CD14-positive monocyte (primary cell): ENCODE data around the gene C12orf42. TPM values are rescaled to one million over a fixed set of nuclear protein-coding genes. Genes with fewer than 3 reads are reported as not detected.
"Not testable (repeated sequence)": the region's sequence is repeated elsewhere in the genome, so short reads cannot be mapped to it uniquely, and the experiment has no call there.

ENCODE experiments used
- DNase-seq, 3 donors: peaks; one replicate each; pipeline ENCODE4 v3.0.0-alpha.2; 2011 to 2022
- H2AFZ ChIP-seq: 2 replicates; pipeline ENCODE4 v1.6.0; 2012; ENCODE audit warnings: mild to moderate bottlenecking, low read depth, low read length, inconsistent platforms; ENCODE audit not compliant: insufficient read depth, poor library complexity, severe bottlenecking
- H3K27ac ChIP-seq, 2 donors: 1 replicate in 1 of 2; 2 replicates in 1 of 2; pipeline ENCODE4 v1.5.1; 2012 to 2013; ENCODE audit warnings: low read length in 2 of 2, control low read depth in 1 of 2, inconsistent platforms in 1 of 2, low read depth in 1 of 2, mild to moderate bottlenecking in 1 of 2
- H3K27me3 ChIP-seq, 2 donors: one replicate each; pipeline versions ENCODE4 v1.6.0 to v1.6.1; 2011 to 2013; ENCODE audit warnings: low read length in 2 of 2; ENCODE audit not compliant: control insufficient read depth in 2 of 2, insufficient read depth in 2 of 2
- H3K36me3 ChIP-seq, 2 donors: replicated peaks in 1 of 2; 1 replicate in 1 of 2; 2 replicates in 1 of 2; pipeline versions ENCODE4 v1.5.1 to v1.6.1; 2012 to 2013; ENCODE audit warnings: low read length in 2 of 2, control low read depth in 1 of 2, inconsistent platforms in 1 of 2, mild to moderate bottlenecking in 1 of 2; ENCODE audit not compliant: insufficient read depth in 2 of 2, control insufficient read depth in 1 of 2
- H3K4me1 ChIP-seq, 2 donors: 1 replicate in 1 of 2; 2 replicates in 1 of 2; pipeline versions ENCODE4 v1.5.1 to v1.6.1; 2012 to 2013; ENCODE audit warnings: low read length in 2 of 2, control low read depth in 1 of 2, inconsistent platforms in 1 of 2, mild to moderate bottlenecking in 1 of 2, moderate library complexity in 1 of 2; ENCODE audit not compliant: insufficient read depth in 2 of 2, control insufficient read depth in 1 of 2
- H3K4me2 ChIP-seq: replicated peaks from 2 replicates; pipeline ENCODE3; 2012; ENCODE audit warnings: low read length, moderate library complexity, mild to moderate bottlenecking; ENCODE audit not compliant: poor library complexity, severe bottlenecking; ENCODE audit errors: extremely low read depth
- H3K4me3 ChIP-seq, 3 experiments: fragments of 200-600 bp in 1 of 3; sonication (generic) in 1 of 3; replicated peaks in 1 of 3; 1 replicate in 2 of 3; 2 replicates in 1 of 3; pipeline ENCODE4 v1.5.1; 2011 to 2013; ENCODE audit warnings: low read length in 3 of 3, mild to moderate bottlenecking in 3 of 3, control low read depth in 2 of 3, low read depth in 2 of 3, inconsistent platforms in 1 of 3, moderate library complexity in 1 of 3
- H3K79me2 ChIP-seq: 2 replicates; pipeline ENCODE4 v1.6.0; 2012; ENCODE audit warnings: mild to moderate bottlenecking, control low read depth, inconsistent platforms, low read length, moderate library complexity; ENCODE audit not compliant: insufficient read depth
- H3K9ac ChIP-seq: 2 replicates; pipeline ENCODE4 v1.6.0; 2017; ENCODE audit warnings: low read length, mild to moderate bottlenecking; ENCODE audit not compliant: insufficient read depth, poor library complexity, severe bottlenecking
- H3K9me3 ChIP-seq, 2 donors: replicated peaks in 1 of 2; 1 replicate in 1 of 2; 2 replicates in 1 of 2; pipeline versions ENCODE4 v1.5.1 to v1.6.1; 2012 to 2013; ENCODE audit warnings: low read length in 2 of 2, control low read depth in 1 of 2; ENCODE audit not compliant: control insufficient read depth in 1 of 2, insufficient read depth in 1 of 2
- H4K20me1 ChIP-seq: 2 replicates; pipeline ENCODE4 v1.6.0; 2012; ENCODE audit warnings: mild to moderate bottlenecking, low read length, control low read depth, moderate library complexity; ENCODE audit not compliant: insufficient read depth
- H3K27ac Mint-ChIP-seq, 7 donors: one replicate each; pipeline ENCODE4 v1.8.0; 2020; ENCODE audit warnings: mild to moderate bottlenecking in 7 of 7, mixed read lengths in 7 of 7, moderate library complexity in 6 of 7, inconsistent platforms in 2 of 7
- H3K27me3 Mint-ChIP-seq, 3 donors: one replicate each; pipeline ENCODE4 v1.8.0; 2021 to 2022; ENCODE audit warnings: low read depth in 3 of 3, mild to moderate bottlenecking in 3 of 3, mixed read lengths in 3 of 3, moderate library complexity in 3 of 3, inconsistent platforms in 1 of 3
- H3K36me3 Mint-ChIP-seq, 2 donors: one replicate each; pipeline ENCODE4 v1.8.0; 2020; ENCODE audit warnings: mixed read lengths in 2 of 2, inconsistent platforms in 1 of 2, mild to moderate bottlenecking in 1 of 2
- H3K4me1 Mint-ChIP-seq: one replicate; pipeline ENCODE4 v1.8.0; 2020; ENCODE audit warnings: mild to moderate bottlenecking, mixed read lengths
- H3K4me3 Mint-ChIP-seq, 2 donors: one replicate each; pipeline ENCODE4 v1.8.0; 2020; ENCODE audit warnings: mild to moderate bottlenecking in 2 of 2, mixed read lengths in 2 of 2, moderate library complexity in 1 of 2
- H3K9me3 Mint-ChIP-seq, 7 donors: one replicate each; pipeline ENCODE4 v1.8.0; 2020 to 2022; ENCODE audit warnings: mixed read lengths in 7 of 7, mild to moderate bottlenecking in 6 of 7, moderate library complexity in 6 of 7, inconsistent platforms in 2 of 7
- CTCF ChIP-seq: fragments of 200-600 bp; IDR thresholded peaks from one replicate; pipeline ENCODE4 v1.8.0; 2022; ENCODE audit warnings: antibody characterized with exemption, mild to moderate bottlenecking
- WGBS: methylation state at CpG from one replicate; pipeline ENCODE4 v1.1.5; 2013; ENCODE audit warnings: missing lambda C conversion rate; ENCODE audit not compliant: insufficient coverage; 5-methylcytosine and 5-hydroxymethylcytosine counted together
- intact Hi-C, 2 donors: fragments of 100-400 bp; cut with micrococcal nuclease; formaldehyde crosslinking; loops; one replicate each; pipeline versions ENCODE4 v1.15.0 to v1.15.1; 2023
- polyA plus RNA-seq, 3 donors: library from polyadenylated mRNA; depleted of rRNA in 1 of 3; unstranded in 2 of 3; stranded (reverse) in 1 of 3; fragments of 300-500 nt in 2 of 3; fragments of >200 nt in 1 of 3; fragmentation: Illumina TruSeq in 2 of 3; gene quantifications; 1 replicate in 2 of 3; 2 replicates in 1 of 3; pipeline ENCODE4 v1.2.3, GENCODE V29; 2012 to 2021

C12orf42 gene
- polyA plus RNA-seq, 3 donors: not detected

GRCh38 chr12:103424849-103425586 lies 70.8 kb downstream of the C12orf42 start:
- DNase-seq, H3K79me2 ChIP-seq, intact Hi-C loops, H3K27me3 ChIP-seq, H3K4me3 Mint-ChIP-seq, H3K36me3 ChIP-seq, H3K4me2 ChIP-seq, H3K4me3 ChIP-seq, H3K9me3 ChIP-seq, H3K4me1 Mint-ChIP-seq, H4K20me1 ChIP-seq, H3K9ac ChIP-seq, H3K36me3 Mint-ChIP-seq, H3K27ac Mint-ChIP-seq, H3K4me1 ChIP-seq, H3K27ac ChIP-seq, H2AFZ ChIP-seq, H3K27me3 Mint-ChIP-seq: not testable (repeated sequence)
- 85% methylated on average over 4 of the region's 9 CpGs for WGBS
- H3K9me3 Mint-ChIP-seq: peaks cover 0 to 17% (median 8%) of the 10 kb centered on the region in 7 donors

- peaks cover 0 to 17% (median 7%) of the 10 kb centered on the region in 7 donors for H3K9me3 Mint-ChIP-seq
These were observed 72.3 kb downstream of the C12orf42 start for GRCh38 chr12:103423516-103423910.

More at GRCh38 chr12:103423516-103423910, 72.3 kb downstream of the C12orf42 start:
- H3K36me3 Mint-ChIP-seq: no peaks in the 10 kb centered on the region
- Histone ChIP-seq H3K27me3 (no peaks in the 10 kb centered on the region), H3K9me3 (no peaks in the 10 kb centered on the region), H3K4me1 (no peaks in the 10 kb centered on the region), H4K20me1 (no peaks in the 10 kb centered on the region), H3K79me2 (no peaks in the 10 kb centered on the region), H3K4me3 (no peak overlapping the region), H3K4me2 (no peak overlapping the region), H3K27ac (no peak overlapping the region), H3K36me3 (no peaks in the 10 kb centered on the region), H3K9ac (no peak overlapping the region), H2AFZ (no peak overlapping the region)
- no peak for DNase-seq
- no CpG with 5 or more reads among the region's 2 CpGs for WGBS
- no peak overlapping the region for H3K27ac Mint-ChIP-seq
- H3K4me3 Mint-ChIP-seq: no peak overlapping the region
- intact Hi-C loops: no loop called here
- TF ChIP-seq CTCF: no peak
- H3K4me1 Mint-ChIP-seq: no peaks in the 10 kb centered on the region
- H3K27me3 Mint-ChIP-seq: peaks cover 2 to 3% (median 2%) of the 10 kb centered on the region in 3 donors
